ENCODE data around the gene CDH19. TPM values are rescaled to one million over a fixed set of nuclear protein-coding genes. Genes with fewer than 3 reads are reported as not detected.

Gene CDH19
- polyA plus RNA-seq, 3 donors, result 0.01 TPM; not detected in 2

- Histone ChIP-seq H3K79me2 (ENCODE audit: insufficient read depth, low read length) (no peaks in the 10 kb centered on the region), H4K20me1 (ENCODE audit: insufficient read depth, low read length) (no peaks in the 10 kb centered on the region), H2AFZ (ENCODE audit: insufficient read depth, low read depth, low read length, poor library complexity, severe bottlenecking) (no peak overlapping the region), H3K9ac (ENCODE audit: insufficient read depth, low read length, poor library complexity, severe bottlenecking) (no peak overlapping the region), H3K27ac (ENCODE audit: low read depth in 1 of 2, low read length in 2 of 2) (no peak overlapping the region), H3K27me3 (ENCODE audit: control insufficient read depth in 2 of 2, insufficient read depth in 2 of 2, low read length in 2 of 2) (no peaks in the 10 kb centered on the region), H3K4me2 (replicated peaks; ENCODE audit: extremely low read depth, low read length, poor library complexity, severe bottlenecking) (no peak overlapping the region), H3K4me3 (replicated peaks in 1 of 3; ENCODE audit: low read depth in 2 of 3, low read length in 3 of 3) (no peak overlapping the region), H3K9me3 (replicated peaks in 1 of 2; ENCODE audit: control insufficient read depth in 1 of 2, insufficient read depth in 1 of 2, low read length in 2 of 2) (no peaks in the 10 kb centered on the region), H3K4me1 (ENCODE audit: control insufficient read depth in 1 of 2, insufficient read depth in 2 of 2, low read length in 2 of 2) (no peaks in the 10 kb centered on the region), H3K36me3 (replicated peaks in 1 of 2; ENCODE audit: control insufficient read depth in 1 of 2, insufficient read depth in 2 of 2, low read length in 2 of 2) (no peaks in the 10 kb centered on the region)
- H3K4me3 Mint-ChIP-seq, result no peak overlapping the region
- H3K36me3 Mint-ChIP-seq, result no peaks in the 10 kb centered on the region
- H3K9me3 Mint-ChIP-seq, result no peaks in the 10 kb centered on the region
- WGBS (ENCODE audit: insufficient coverage), result no CpG with 5 or more reads among the region's 4 CpGs
- peaks cover 0 to 2% (median 0%) of the 10 kb centered on the region in 3 donors for H3K27me3 Mint-ChIP-seq (ENCODE audit: low read depth in 3 of 3)
- no peak overlapping the region for H3K27ac Mint-ChIP-seq
- no peak for TF ChIP-seq CTCF (IDR thresholded peaks at IDR 0.05)
- H3K4me1 Mint-ChIP-seq, result no peaks in the 10 kb centered on the region
- DNase-seq, result peak in 1 of 3 donors; percentile 3
- intact Hi-C loops (cut with micrococcal nuclease), result no loop called here
Measured at GRCh38 chr18:66560094-66560493, 43.8 kb downstream of the CDH19 start.

- Mint-ChIP-seq H3K36me3 (no peaks in the 10 kb centered on the region), H3K27me3 (ENCODE audit: low read depth in 3 of 3) (peaks cover 0 to 2% (median 0%) of the 10 kb centered on the region in 3 donors), H3K4me1 (no peaks in the 10 kb centered on the region), H3K27ac (no peak overlapping the region), H3K9me3 (no peaks in the 10 kb centered on the region), H3K4me3 (no peak overlapping the region)
- Histone ChIP-seq H3K27ac (ENCODE audit: low read depth in 1 of 2, low read length in 2 of 2) (no peak overlapping the region), H4K20me1 (ENCODE audit: insufficient read depth, low read length) (no peaks in the 10 kb centered on the region), H3K79me2 (ENCODE audit: insufficient read depth, low read length) (no peaks in the 10 kb centered on the region), H3K27me3 (ENCODE audit: control insufficient read depth in 2 of 2, insufficient read depth in 2 of 2, low read length in 2 of 2) (no peaks in the 10 kb centered on the region), H2AFZ (ENCODE audit: insufficient read depth, low read depth, low read length, poor library complexity, severe bottlenecking) (no peak overlapping the region), H3K36me3 (replicated peaks in 1 of 2; ENCODE audit: control insufficient read depth in 1 of 2, insufficient read depth in 2 of 2, low read length in 2 of 2) (no peaks in the 10 kb centered on the region), H3K4me2 (replicated peaks; ENCODE audit: extremely low read depth, low read length, poor library complexity, severe bottlenecking) (no peak overlapping the region), H3K4me3 (replicated peaks in 1 of 3; ENCODE audit: low read depth in 2 of 3, low read length in 3 of 3) (no peak overlapping the region), H3K4me1 (ENCODE audit: control insufficient read depth in 1 of 2, insufficient read depth in 2 of 2, low read length in 2 of 2) (no peaks in the 10 kb centered on the region), H3K9me3 (replicated peaks in 1 of 2; ENCODE audit: control insufficient read depth in 1 of 2, insufficient read depth in 1 of 2, low read length in 2 of 2) (no peaks in the 10 kb centered on the region), H3K9ac (ENCODE audit: insufficient read depth, low read length, poor library complexity, severe bottlenecking) (no peak overlapping the region)
- DNase-seq, result no peak
- intact Hi-C loops (cut with micrococcal nuclease), result no loop called here
- TF ChIP-seq CTCF (IDR thresholded peaks at IDR 0.05), result no peak
- no CpG with 5 or more reads among the region's 5 CpGs for WGBS (ENCODE audit: insufficient coverage)
Measured at GRCh38 chr18:66558773-66559172, 45.1 kb downstream of the CDH19 start.
